ENCODE measurements around the gene CA4. TPM values are rescaled to one million over a fixed set of nuclear protein-coding genes. Genes with fewer than 3 reads are reported as not detected.

Gene CA4
- total and polyA plus RNA-seq, 9 of the 15 experiments (the other 6 are each of a cell fraction or from before 2014, with no cell fraction given) = 0.13 TPM; not detected in 7

DNA sequence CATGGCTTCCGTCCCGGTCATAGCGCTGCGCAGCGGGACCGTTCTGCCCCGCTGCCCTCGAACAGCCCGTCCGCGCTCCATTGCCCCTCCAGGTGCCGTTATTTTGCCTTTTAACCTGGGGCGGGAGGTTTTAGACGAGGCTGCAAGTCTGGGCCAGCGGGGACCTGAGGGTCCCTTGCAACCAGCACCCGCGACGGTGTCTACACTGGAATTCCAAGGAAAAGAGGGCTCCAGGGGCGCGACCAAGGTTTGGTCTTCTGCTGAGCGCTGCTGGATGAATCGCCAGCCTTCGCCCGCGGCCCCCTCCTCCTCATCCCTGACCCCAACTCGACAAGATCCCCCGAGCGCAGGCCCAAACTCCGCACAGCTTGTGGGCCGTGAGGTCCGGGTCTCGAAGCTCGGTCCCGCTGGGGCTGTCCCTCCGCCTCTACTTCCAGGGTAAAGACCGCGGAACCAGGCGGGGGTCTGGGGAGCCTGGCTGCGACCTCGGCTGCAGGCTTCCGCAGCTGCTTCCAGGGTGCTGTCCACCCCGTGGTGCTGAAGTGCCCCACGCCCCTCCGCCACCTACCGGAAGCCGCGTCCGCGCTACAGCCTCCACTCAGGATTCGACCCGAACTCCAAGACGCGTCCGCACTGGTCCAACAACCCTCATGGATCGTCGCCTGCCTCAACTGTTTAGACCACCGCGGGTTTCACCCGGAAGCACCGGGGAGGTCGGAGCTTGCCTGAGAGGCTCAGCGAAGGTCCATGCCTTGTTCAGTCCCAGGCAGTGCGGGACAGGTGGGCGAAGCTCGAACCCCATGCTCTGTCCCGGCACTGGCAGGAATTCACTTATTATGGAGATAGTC, 10.1 kb upstream of the CA4 start (continued):
- TF ChIP-seq, protein P1, sequence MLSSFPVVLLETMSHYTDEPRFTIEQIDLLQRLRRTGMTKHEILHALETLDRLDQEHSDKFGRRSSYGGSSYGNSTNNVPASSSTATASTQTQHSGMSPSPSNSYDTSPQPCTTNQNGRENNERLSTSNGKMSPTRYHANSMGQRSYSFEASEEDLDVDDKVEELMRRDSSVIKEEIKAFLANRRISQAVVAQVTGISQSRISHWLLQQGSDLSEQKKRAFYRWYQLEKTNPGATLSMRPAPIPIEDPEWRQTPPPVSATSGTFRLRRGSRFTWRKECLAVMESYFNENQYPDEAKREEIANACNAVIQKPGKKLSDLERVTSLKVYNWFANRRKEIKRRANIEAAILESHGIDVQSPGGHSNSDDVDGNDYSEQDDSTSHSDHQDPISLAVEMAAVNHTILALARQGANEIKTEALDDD (IDR thresholded peaks at IDR 0.05) = no peak
- TF ChIP-seq HMG20A (CRISPR knock-in tag; conservative IDR thresholded peaks at IDR 0.05) (no peak), SETDB1 (IDR thresholded peaks at IDR 0.05; ENCODE audit: low read length) (no peak), ZNF274 (IDR thresholded peaks at IDR 0.05; ENCODE audit: borderline replicate concordance, low read depth, low read length) (no peak), KAT8 (IDR thresholded peaks at IDR 0.05; ENCODE audit: low read depth) (no peak), SMC3 (conservative IDR thresholded peaks at IDR 0.05; ENCODE audit: insufficient read depth, low read depth, low read length) (peak; percentile 54), PRPF4 (IDR thresholded peaks at IDR 0.05; ENCODE audit: insufficient read depth, low read depth, low read length, poor library complexity, severe bottlenecking) (no peak), ZNF253 (CRISPR knock-in tag; conservative IDR thresholded peaks at IDR 0.05) (no peak), ZFP36 (IDR thresholded peaks at IDR 0.05; ENCODE audit: low read depth, low read length, partially characterized antibody) (peak; percentile 28), SMARCE1 (IDR thresholded peaks at IDR 0.05) (no peak), HNRNPL (IDR thresholded peaks at IDR 0.05; ENCODE audit: low read depth, low read length) (no peak), FOS (IDR thresholded peaks at IDR 0.05; ENCODE audit: extremely low read depth, insufficient read length) (no peak)
- TF ChIP-seq, protein P2, sequence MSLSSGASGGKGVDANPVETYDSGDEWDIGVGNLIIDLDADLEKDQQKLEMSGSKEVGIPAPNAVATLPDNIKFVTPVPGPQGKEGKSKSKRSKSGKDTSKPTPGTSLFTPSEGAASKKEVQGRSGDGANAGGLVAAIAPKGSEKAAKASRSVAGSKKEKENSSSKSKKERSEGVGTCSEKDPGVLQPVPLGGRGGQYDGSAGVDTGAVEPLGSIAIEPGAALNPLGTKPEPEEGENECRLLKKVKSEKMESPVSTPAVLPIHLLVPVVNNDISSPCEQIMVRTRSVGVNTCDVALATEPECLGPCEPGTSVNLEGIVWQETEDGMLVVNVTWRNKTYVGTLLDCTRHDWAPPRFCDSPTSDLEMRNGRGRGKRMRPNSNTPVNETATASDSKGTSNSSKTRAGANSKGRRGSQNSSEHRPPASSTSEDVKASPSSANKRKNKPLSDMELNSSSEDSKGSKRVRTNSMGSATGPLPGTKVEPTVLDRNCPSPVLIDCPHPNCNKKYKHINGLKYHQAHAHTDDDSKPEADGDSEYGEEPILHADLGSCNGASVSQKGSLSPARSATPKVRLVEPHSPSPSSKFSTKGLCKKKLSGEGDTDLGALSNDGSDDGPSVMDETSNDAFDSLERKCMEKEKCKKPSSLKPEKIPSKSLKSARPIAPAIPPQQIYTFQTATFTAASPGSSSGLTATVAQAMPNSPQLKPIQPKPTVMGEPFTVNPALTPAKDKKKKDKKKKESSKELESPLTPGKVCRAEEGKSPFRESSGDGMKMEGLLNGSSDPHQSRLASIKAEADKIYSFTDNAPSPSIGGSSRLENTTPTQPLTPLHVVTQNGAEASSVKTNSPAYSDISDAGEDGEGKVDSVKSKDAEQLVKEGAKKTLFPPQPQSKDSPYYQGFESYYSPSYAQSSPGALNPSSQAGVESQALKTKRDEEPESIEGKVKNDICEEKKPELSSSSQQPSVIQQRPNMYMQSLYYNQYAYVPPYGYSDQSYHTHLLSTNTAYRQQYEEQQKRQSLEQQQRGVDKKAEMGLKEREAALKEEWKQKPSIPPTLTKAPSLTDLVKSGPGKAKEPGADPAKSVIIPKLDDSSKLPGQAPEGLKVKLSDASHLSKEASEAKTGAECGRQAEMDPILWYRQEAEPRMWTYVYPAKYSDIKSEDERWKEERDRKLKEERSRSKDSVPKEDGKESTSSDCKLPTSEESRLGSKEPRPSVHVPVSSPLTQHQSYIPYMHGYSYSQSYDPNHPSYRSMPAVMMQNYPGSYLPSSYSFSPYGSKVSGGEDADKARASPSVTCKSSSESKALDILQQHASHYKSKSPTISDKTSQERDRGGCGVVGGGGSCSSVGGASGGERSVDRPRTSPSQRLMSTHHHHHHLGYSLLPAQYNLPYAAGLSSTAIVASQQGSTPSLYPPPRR (CRISPR knock-in tag; IDR thresholded peaks at IDR 0.05; ENCODE audit: borderline replicate concordance) = no peak
- TF ChIP-seq, protein P3, sequence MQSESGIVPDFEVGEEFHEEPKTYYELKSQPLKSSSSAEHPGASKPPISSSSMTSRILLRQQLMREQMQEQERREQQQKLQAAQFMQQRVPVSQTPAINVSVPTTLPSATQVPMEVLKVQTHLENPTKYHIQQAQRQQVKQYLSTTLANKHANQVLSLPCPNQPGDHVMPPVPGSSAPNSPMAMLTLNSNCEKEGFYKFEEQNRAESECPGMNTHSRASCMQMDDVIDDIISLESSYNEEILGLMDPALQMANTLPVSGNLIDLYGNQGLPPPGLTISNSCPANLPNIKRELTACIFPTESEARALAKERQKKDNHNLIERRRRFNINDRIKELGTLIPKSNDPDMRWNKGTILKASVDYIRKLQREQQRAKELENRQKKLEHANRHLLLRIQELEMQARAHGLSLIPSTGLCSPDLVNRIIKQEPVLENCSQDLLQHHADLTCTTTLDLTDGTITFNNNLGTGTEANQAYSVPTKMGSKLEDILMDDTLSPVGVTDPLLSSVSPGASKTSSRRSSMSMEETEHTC (IDR thresholded peaks at IDR 0.05) = no peak
- TF ChIP-seq, protein P4, sequence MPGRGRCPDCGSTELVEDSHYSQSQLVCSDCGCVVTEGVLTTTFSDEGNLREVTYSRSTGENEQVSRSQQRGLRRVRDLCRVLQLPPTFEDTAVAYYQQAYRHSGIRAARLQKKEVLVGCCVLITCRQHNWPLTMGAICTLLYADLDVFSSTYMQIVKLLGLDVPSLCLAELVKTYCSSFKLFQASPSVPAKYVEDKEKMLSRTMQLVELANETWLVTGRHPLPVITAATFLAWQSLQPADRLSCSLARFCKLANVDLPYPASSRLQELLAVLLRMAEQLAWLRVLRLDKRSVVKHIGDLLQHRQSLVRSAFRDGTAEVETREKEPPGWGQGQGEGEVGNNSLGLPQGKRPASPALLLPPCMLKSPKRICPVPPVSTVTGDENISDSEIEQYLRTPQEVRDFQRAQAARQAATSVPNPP (IDR thresholded peaks at IDR 0.05; ENCODE audit: borderline replicate concordance, insufficient read depth, insufficient read length) = no peak
- TF ChIP-seq, protein P5, sequence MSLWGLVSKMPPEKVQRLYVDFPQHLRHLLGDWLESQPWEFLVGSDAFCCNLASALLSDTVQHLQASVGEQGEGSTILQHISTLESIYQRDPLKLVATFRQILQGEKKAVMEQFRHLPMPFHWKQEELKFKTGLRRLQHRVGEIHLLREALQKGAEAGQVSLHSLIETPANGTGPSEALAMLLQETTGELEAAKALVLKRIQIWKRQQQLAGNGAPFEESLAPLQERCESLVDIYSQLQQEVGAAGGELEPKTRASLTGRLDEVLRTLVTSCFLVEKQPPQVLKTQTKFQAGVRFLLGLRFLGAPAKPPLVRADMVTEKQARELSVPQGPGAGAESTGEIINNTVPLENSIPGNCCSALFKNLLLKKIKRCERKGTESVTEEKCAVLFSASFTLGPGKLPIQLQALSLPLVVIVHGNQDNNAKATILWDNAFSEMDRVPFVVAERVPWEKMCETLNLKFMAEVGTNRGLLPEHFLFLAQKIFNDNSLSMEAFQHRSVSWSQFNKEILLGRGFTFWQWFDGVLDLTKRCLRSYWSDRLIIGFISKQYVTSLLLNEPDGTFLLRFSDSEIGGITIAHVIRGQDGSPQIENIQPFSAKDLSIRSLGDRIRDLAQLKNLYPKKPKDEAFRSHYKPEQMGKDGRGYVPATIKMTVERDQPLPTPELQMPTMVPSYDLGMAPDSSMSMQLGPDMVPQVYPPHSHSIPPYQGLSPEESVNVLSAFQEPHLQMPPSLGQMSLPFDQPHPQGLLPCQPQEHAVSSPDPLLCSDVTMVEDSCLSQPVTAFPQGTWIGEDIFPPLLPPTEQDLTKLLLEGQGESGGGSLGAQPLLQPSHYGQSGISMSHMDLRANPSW (CRISPR knock-in tag; IDR thresholded peaks at IDR 0.05) = no peak
